Pancreas (tissue), 10 donors: ENCODE measurements around the gene NIM1K. TPM values are rescaled to one million over a fixed set of nuclear protein-coding genes. Genes with fewer than 3 reads are reported as not detected.

ENCODE experiments used
- ATAC-seq, 4 donors: fragments of 200-7000 bp; cut with Tn5 transposase; one replicate each; pipeline versions ENCODE4 v1.8.0 to v1.9.1; 2020; ENCODE audit warnings: mild to moderate bottlenecking in 4 of 4, moderate library complexity in 4 of 4
- DNase-seq, 6 donors: peaks; one replicate each; pipeline ENCODE4 v3.0.0-alpha.2; 2020
- FAIRE-seq: peaks from 2 replicates; lab custom pipeline; 2012; peaks lifted over from hg19 to GRCh38; lab: Jason Lieb, UNC
- H3K27ac ChIP-seq, 4 donors: fragments of 200-600 bp; sonication (generic); 1 replicate in 3 of 4; 2 replicates in 1 of 4; pipeline versions ENCODE4 v1.5.0 to v1.8.0; 2020
- H3K27me3 ChIP-seq, 4 donors: fragments of 200-600 bp; one replicate each; pipeline ENCODE4 v1.8.0; 2021
- H3K36me3 ChIP-seq, 3 donors: fragments of 200-600 bp; sonication (generic) in 1 of 3; one replicate each; pipeline versions ENCODE4 v1.5.0 to v1.8.0; 2020 to 2021
- H3K4me1 ChIP-seq, 3 donors: fragments of 200-600 bp; one replicate each; pipeline ENCODE4 v1.8.0; 2021
- H3K4me3 ChIP-seq, 4 donors: fragments of 200-600 bp; sonication (generic) in 2 of 4; one replicate each; pipeline versions ENCODE4 v1.5.0 to v1.8.0; 2020 to 2021
- H3K9me3 ChIP-seq, 4 donors: fragments of 200-600 bp; one replicate each; pipeline ENCODE4 v1.8.0; 2021
- CTCF ChIP-seq, 4 donors: fragments of 200-600 bp; sonication (generic) in 3 of 4; IDR thresholded peaks; one replicate each; pipeline versions ENCODE4 v1.5.0 to v1.8.0; 2021; ENCODE audit warnings: antibody characterized with exemption in 4 of 4
- WGBS, 2 donors: extraction: QIAGEN DNeasy Blood & Tissue Kit; methylation state at CpG; one replicate each; pipeline ENCODE4 v1.1.7; 2013; 5-methylcytosine and 5-hydroxymethylcytosine counted together
- intact Hi-C, 3 donors: fragments of 100-400 bp; cut with DNase I; formaldehyde crosslinking; loops; one replicate each; pipeline versions ENCODE4 v1.11.1 to v1.14.2; 2022
- polyA plus RNA-seq, 2 donors: library from polyadenylated mRNA; stranded (reverse); fragments of 200-250 nt; gene quantifications; one replicate each; pipeline ENCODE4 v1.2.3, GENCODE V29; 2013
- total RNA-seq, 6 donors: library from RNA; stranded (reverse); fragmentation: NEBNext Ultra II Directional in 4 of 6; extraction: Animal tissue kit (Norgen Biotek cat#: 25700) in 4 of 6; gene quantifications; one replicate each; pipeline versions ENCODE4 v1.2.1 to v1.2.4, GENCODE V29; 2021 to 2023
- donor health status: healthy with polysubstance abuse.
- donor health status: DM: no; HTN: no; CAD: no; lungs with moderate emphysema.
- donor health status: DM: no; HTN: no; CAD: no.
- donor health status: control.
- donor health status: control.
- donor health status: Bipolar disorder and iron deficiency.
- donor health status: DM: yes; HTN: yes; CAD: no.
- donor health status: DM: no; HTN: no; CAD: no.
- donor health status: DM: no; HTN: no; CAD: no.
- donor health status: DM: yes; HTN: yes; CAD: no.

Gene NIM1K
- total and polyA plus RNA-seq, 8 donors, result 0.06 to 0.77 (median 0.31) TPM; not detected in 2

- Histone ChIP-seq H3K27ac (no peak overlapping the region), H3K4me3 (no peak overlapping the region), H3K9me3 (no peaks in the 10 kb centered on the region), H3K4me1 (no peaks in the 10 kb centered on the region), H3K27me3 (no peaks in the 10 kb centered on the region), H3K36me3 (no peaks in the 10 kb centered on the region)
- ATAC-seq (no peak), DNase-seq (no peak), FAIRE-seq (no peak)
- intact Hi-C loops, result no loop called here
- TF ChIP-seq CTCF (IDR thresholded peaks at IDR 0.05), result no peak
- WGBS, 2 donors, result 74 to 84% methylated on average over 12 of the region's 12 CpGs
Measured at GRCh38 chr5:43279548-43280274, 87.7 kb downstream of the NIM1K start.

GRCh38 chr5:43281840-43282658 lies 90.0 kb downstream of the NIM1K start:
- no peak for TF ChIP-seq CTCF (IDR thresholded peaks at IDR 0.05)
- Histone ChIP-seq H3K4me3 (no peak overlapping the region), H3K36me3 (no peaks in the 10 kb centered on the region), H3K27ac (no peak overlapping the region), H3K27me3 (no peaks in the 10 kb centered on the region), H3K4me1 (no peaks in the 10 kb centered on the region), H3K9me3 (no peaks in the 10 kb centered on the region)
- intact Hi-C loops, result no loop called here
- DNase-seq, result no peak
- no peak for ATAC-seq
- no peak for FAIRE-seq
- WGBS, 2 donors, result 70 to 74% methylated on average over 7 of the region's 7 CpGs

GRCh38 chr5:43286623-43287022 lies 94.6 kb downstream of the NIM1K start:
- no peak for ATAC-seq
- Histone ChIP-seq H3K4me3 (no peak overlapping the region), H3K27ac (no peak overlapping the region), H3K36me3 (peaks cover 0 to 3% (median 0%) of the 10 kb centered on the region in 3 donors), H3K27me3 (no peaks in the 10 kb centered on the region), H3K4me1 (no peaks in the 10 kb centered on the region), H3K9me3 (no peaks in the 10 kb centered on the region)
- DNase-seq, result no peak
- no peak for TF ChIP-seq CTCF (IDR thresholded peaks at IDR 0.05)
- no peak for FAIRE-seq
- intact Hi-C loops, result no loop called here

- no peak for TF ChIP-seq CTCF (IDR thresholded peaks at IDR 0.05)
- intact Hi-C loops, result no loop called here
- FAIRE-seq (no peak), ATAC-seq (no peak), DNase-seq (no peak)
- no peaks in the 10 kb centered on the region for H3K9me3 ChIP-seq
- no peak overlapping the region for H3K27ac ChIP-seq
- 96 to 98% methylated on average over 4 of the region's 4 CpGs for WGBS, 2 donors
- H3K27me3 ChIP-seq, result no peaks in the 10 kb centered on the region
- peaks cover 0 to 9% (median 4%) of the 10 kb centered on the region in 3 donors for H3K36me3 ChIP-seq
- H3K4me3 ChIP-seq, result no peak overlapping the region
- no peaks in the 10 kb centered on the region for H3K4me1 ChIP-seq
Measured at GRCh38 chr5:43287493-43287892, 95.5 kb downstream of the NIM1K start.
